OCI-LY3 (cell line): ENCODE results near the gene CRB2.

Experiments used
- CTCF ChIP-seq: fragments of 200-600, 300-600 bp; sonication (generic); IDR thresholded peaks from 2 replicates; pipeline ENCODE4 v1.5.1; 2014; ENCODE audit warnings: antibody characterized with exemption, low read length, low read depth
- EZH2phosphoT487 ChIP-seq: fragments of 200-600 bp; shearing (Covaris generic); IDR thresholded peaks from 2 replicates; pipeline ENCODE4 v1.6.1; 2018; ENCODE audit warnings: antibody characterized with exemption, mixed run types, low read depth

GRCh38 chr9:123327697-123328100, 28.3 kb upstream of the CRB2 start:
- TF ChIP-seq CTCF = no peak
- no peak for TF ChIP-seq EZH2phosphoT487
